Measurements from ENCODE around the gene TPSG1.

- no peak for TF ChIP-seq CTCF (IDR thresholded peaks at IDR 0.05)
- no peak for TF ChIP-seq POLR2A (IDR thresholded peaks at IDR 0.05)
Measured at GRCh38 chr16:1177750-1178149, 47.3 kb downstream of the TPSG1 start.
